ENCODE results near the gene GTF2F2. TPM values are rescaled to one million over a fixed set of nuclear protein-coding genes. Genes with fewer than 3 reads are reported as not detected.

GTF2F2 gene
- polyA plus RNA-seq, 6 donors from 2014 or later: 3.1 to 13.0 (median 10.2) TPM

- Mint-ChIP-seq H3K27me3 (peaks cover 0 to 5% (median 2%) of the 10 kb centered on the region in 3 donors), H3K9me3 (no peaks in the 10 kb centered on the region), H3K4me3 (no peak overlapping the region), H3K27ac (peak overlapping the region in 2 of 6 donors; percentile 72 to 74), H3K4me1 (peaks cover 17 to 26% (median 24%) of the 10 kb centered on the region in 3 donors), H3K36me3 (no peaks in the 10 kb centered on the region)
- DNase-seq (no peak), ATAC-seq (ENCODE audit: low read depth in 2 of 2) (no peak)
These were observed 178.9 kb downstream of the GTF2F2 start for GRCh38 chr13:45299194-45299593.

- no peak overlapping the region for H3K4me3 Mint-ChIP-seq
These were observed 180.1 kb downstream of the GTF2F2 start for GRCh38 chr13:45300190-45300985.

GRCh38 chr13:45301263-45301662, 181.0 kb downstream of the GTF2F2 start:
- Mint-ChIP-seq H3K4me1 (peaks cover 14 to 19% (median 18%) of the 10 kb centered on the region in 3 donors), H3K4me3 (peak overlapping the region in 1 of 8 donors; percentile 5), H3K9me3 (no peaks in the 10 kb centered on the region), H3K27ac (peak overlapping the region in 2 of 6 donors; percentile 15 to 36), H3K36me3 (no peaks in the 10 kb centered on the region), H3K27me3 (peaks cover 0 to 10% (median 6%) of the 10 kb centered on the region in 3 donors)
- no peak for DNase-seq
- no peak for ATAC-seq (ENCODE audit: low read depth in 2 of 2)

More at GRCh38 chr13:45300190-45300985, 180.1 kb downstream of the GTF2F2 start:
- Mint-ChIP-seq H3K27ac (peak overlapping the region in 3 of 6 donors; percentile 5 to 67 (median 15)), H3K36me3 (no peaks in the 10 kb centered on the region), H3K27me3 (peaks cover 0 to 10% (median 6%) of the 10 kb centered on the region in 3 donors), H3K4me1 (peaks cover 17 to 26% (median 24%) of the 10 kb centered on the region in 3 donors), H3K9me3 (no peaks in the 10 kb centered on the region)
- ATAC-seq (ENCODE audit: low read depth in 2 of 2) (no peak), DNase-seq (no peak)

GRCh38 chr13:45302507-45302906, 182.2 kb downstream of the GTF2F2 start:
- H3K4me1 Mint-ChIP-seq: peaks cover 6 to 11% (median 10%) of the 10 kb centered on the region in 3 donors
- peak overlapping the region in 1 of 6 donors; percentile 15 for H3K27ac Mint-ChIP-seq
- DNase-seq (no peak), ATAC-seq (ENCODE audit: low read depth in 2 of 2) (no peak)
- no peaks in the 10 kb centered on the region for H3K36me3 Mint-ChIP-seq
- H3K4me3 Mint-ChIP-seq: no peak overlapping the region
- no peaks in the 10 kb centered on the region for H3K9me3 Mint-ChIP-seq
- H3K27me3 Mint-ChIP-seq: peaks cover 8 to 12% (median 10%) of the 10 kb centered on the region in 3 donors

- Mint-ChIP-seq H3K27me3 (peaks cover 8 to 12% (median 10%) of the 10 kb centered on the region in 3 donors), H3K36me3 (no peaks in the 10 kb centered on the region), H3K4me1 (peaks cover under 1 to 7% (median 5%) of the 10 kb centered on the region in 3 donors), H3K9me3 (no peaks in the 10 kb centered on the region), H3K4me3 (no peak overlapping the region), H3K27ac (no peak overlapping the region)
- ATAC-seq (ENCODE audit: low read depth in 2 of 2): no peak
- no peak for DNase-seq
These were observed 182.7 kb downstream of the GTF2F2 start for GRCh38 chr13:45303026-45303425.

- ATAC-seq (ENCODE audit: low read depth in 2 of 2) (no peak), DNase-seq (no peak)
- Mint-ChIP-seq H3K4me3 (no peak overlapping the region), H3K36me3 (no peaks in the 10 kb centered on the region), H3K4me1 (no peaks in the 10 kb centered on the region), H3K27me3 (peaks cover 8 to 12% (median 10%) of the 10 kb centered on the region in 3 donors), H3K9me3 (no peaks in the 10 kb centered on the region), H3K27ac (peak overlapping the region in 1 of 6 donors; percentile 81)
These were observed 183.6 kb downstream of the GTF2F2 start for GRCh38 chr13:45303866-45304265.

GRCh38 chr13:45305079-45305478, 184.8 kb downstream of the GTF2F2 start:
- Mint-ChIP-seq H3K4me3 (no peak overlapping the region), H3K27ac (no peak overlapping the region), H3K4me1 (peaks cover 0 to 7% (median 3%) of the 10 kb centered on the region in 3 donors), H3K36me3 (no peaks in the 10 kb centered on the region), H3K27me3 (peaks cover 10 to 19% (median 14%) of the 10 kb centered on the region in 3 donors), H3K9me3 (no peaks in the 10 kb centered on the region)
- DNase-seq: no peak
- ATAC-seq (ENCODE audit: low read depth in 2 of 2): no peak

GRCh38 chr13:45306966-45307365, 186.7 kb downstream of the GTF2F2 start:
- no peak for DNase-seq
- H3K36me3 Mint-ChIP-seq: no peaks in the 10 kb centered on the region
- peaks cover 10 to 30% (median 28%) of the 10 kb centered on the region in 3 donors for H3K27me3 Mint-ChIP-seq
- peaks cover 16 to 17% (median 16%) of the 10 kb centered on the region in 3 donors for H3K4me1 Mint-ChIP-seq
- no peak for ATAC-seq (ENCODE audit: low read depth in 2 of 2)
- H3K27ac Mint-ChIP-seq: peak overlapping the region in 1 of 6 donors; percentile 60
- no peaks in the 10 kb centered on the region for H3K9me3 Mint-ChIP-seq
- no peak overlapping the region for H3K4me3 Mint-ChIP-seq

GRCh38 chr13:45310341-45311131, 190.2 kb downstream of the GTF2F2 start:
- Mint-ChIP-seq H3K36me3 (no peaks in the 10 kb centered on the region), H3K4me3 (peak overlapping the region; percentile 78 to 94 (median 87)), H3K9me3 (no peaks in the 10 kb centered on the region), H3K27me3 (peaks cover 0 to 31% (median 23%) of the 10 kb centered on the region in 3 donors), H3K4me1 (peaks cover 16 to 17% (median 16%) of the 10 kb centered on the region in 3 donors), H3K27ac (peak overlapping the region in 3 of 6 donors; percentile 8 to 62 (median 23))
- ATAC-seq (ENCODE audit: low read depth in 2 of 2) (no peak), DNase-seq (no peak)

GRCh38 chr13:45314822-45315221, 194.5 kb downstream of the GTF2F2 start:
- Mint-ChIP-seq H3K27ac (peak overlapping the region in 1 of 6 donors; percentile 62), H3K9me3 (no peaks in the 10 kb centered on the region), H3K27me3 (peaks cover 0 to 18% (median 10%) of the 10 kb centered on the region in 3 donors), H3K4me1 (peaks cover 15 to 16% (median 16%) of the 10 kb centered on the region in 3 donors), H3K36me3 (no peaks in the 10 kb centered on the region), H3K4me3 (no peak overlapping the region)
- ATAC-seq (ENCODE audit: low read depth in 2 of 2) (no peak), DNase-seq (no peak)

GRCh38 chr13:45315520-45316167, 195.3 kb downstream of the GTF2F2 start:
- DNase-seq (no peak), ATAC-seq (ENCODE audit: low read depth in 2 of 2) (no peak)
- no peaks in the 10 kb centered on the region for H3K9me3 Mint-ChIP-seq
- peak overlapping the region in 1 of 6 donors; percentile 53 for H3K27ac Mint-ChIP-seq
- H3K36me3 Mint-ChIP-seq: no peaks in the 10 kb centered on the region
- H3K4me1 Mint-ChIP-seq: peaks cover 15 to 18% (median 15%) of the 10 kb centered on the region in 3 donors
- H3K4me3 Mint-ChIP-seq: peak overlapping the region in 1 of 8 donors; percentile 57
- peaks cover 0 to 13% (median 10%) of the 10 kb centered on the region in 3 donors for H3K27me3 Mint-ChIP-seq

GRCh38 chr13:45316338-45316737, 196.0 kb downstream of the GTF2F2 start:
- DNase-seq (no peak), ATAC-seq (ENCODE audit: low read depth in 2 of 2) (no peak)
- H3K27ac Mint-ChIP-seq: no peak overlapping the region
- H3K9me3 Mint-ChIP-seq: no peaks in the 10 kb centered on the region
- H3K4me1 Mint-ChIP-seq: peaks cover 8 to 11% (median 9%) of the 10 kb centered on the region in 3 donors
- no peak overlapping the region for H3K4me3 Mint-ChIP-seq
- H3K27me3 Mint-ChIP-seq: peaks cover 0 to 6% (median 3%) of the 10 kb centered on the region in 3 donors
- H3K36me3 Mint-ChIP-seq: no peaks in the 10 kb centered on the region

GRCh38 chr13:45316996-45317395, 196.7 kb downstream of the GTF2F2 start:
- Mint-ChIP-seq H3K36me3 (no peaks in the 10 kb centered on the region), H3K27ac (no peak overlapping the region), H3K9me3 (no peaks in the 10 kb centered on the region), H3K4me3 (no peak overlapping the region), H3K27me3 (peaks cover 0 to under 1% (median 0%) of the 10 kb centered on the region in 3 donors), H3K4me1 (peaks cover 5 to 8% (median 7%) of the 10 kb centered on the region in 3 donors)
- ATAC-seq (ENCODE audit: low read depth in 2 of 2) (no peak), DNase-seq (no peak)
